Endodermal cell (in vitro differentiated cells): ENCODE data around the gene NPB. TPM values are rescaled to one million over a fixed set of nuclear protein-coding genes. Genes with fewer than 3 reads are reported as not detected.

Experiments used
- DNase-seq: peaks from one replicate; pipeline ENCODE4 v3.0.0-alpha.2; 2017
- H3K27ac ChIP-seq: 2 replicates; pipeline ENCODE4 v1.5.1; 2013; ENCODE audit warnings: mild to moderate bottlenecking, low read depth, low read length, moderate library complexity
- H3K27me3 ChIP-seq: 2 replicates; pipeline ENCODE4 v1.6.1; 2013; ENCODE audit warnings: mild to moderate bottlenecking, low read length, moderate library complexity; ENCODE audit not compliant: insufficient read depth, control insufficient read depth, poor library complexity, severe bottlenecking
- H3K36me3 ChIP-seq: 2 replicates; pipeline ENCODE4 v1.7.0; 2013; ENCODE audit warnings: mild to moderate bottlenecking, low read length, moderate library complexity; ENCODE audit not compliant: control insufficient read depth, insufficient read depth
- H3K4me1 ChIP-seq: one replicate; pipeline ENCODE4 v1.7.0; 2013; ENCODE audit warnings: low read length; ENCODE audit not compliant: control insufficient read depth, insufficient read depth
- H3K4me3 ChIP-seq: 2 replicates; pipeline ENCODE4 v1.5.1; 2013; ENCODE audit warnings: mild to moderate bottlenecking, low read length, moderate library complexity
- H3K9ac ChIP-seq: 2 replicates; pipeline ENCODE4 v1.6.1; 2013; ENCODE audit warnings: mild to moderate bottlenecking, low read length, moderate library complexity; ENCODE audit not compliant: poor library complexity, severe bottlenecking; ENCODE audit errors: extremely low read depth
- H3K9me3 ChIP-seq: 2 replicates; pipeline ENCODE4 v1.6.1; 2013; ENCODE audit warnings: mild to moderate bottlenecking, low read length, moderate library complexity; ENCODE audit not compliant: control insufficient read depth
- H3K27ac Mint-ChIP-seq: 2 replicates; pipeline ENCODE4 v1.8.0; 2020; ENCODE audit warnings: mixed read lengths
- H3K27me3 Mint-ChIP-seq: 2 replicates; pipeline ENCODE4 v1.8.0; 2021; ENCODE audit warnings: mild to moderate bottlenecking, mixed read lengths; ENCODE audit not compliant: insufficient read depth
- H3K36me3 Mint-ChIP-seq: 2 replicates; pipeline ENCODE4 v1.8.0; 2020; ENCODE audit warnings: low read depth, mixed read lengths
- H3K4me1 Mint-ChIP-seq: 2 replicates; pipeline ENCODE4 v1.8.0; 2020; ENCODE audit warnings: mixed read lengths
- H3K4me3 Mint-ChIP-seq: 2 replicates; pipeline ENCODE4 v1.8.0; 2020; ENCODE audit warnings: mild to moderate bottlenecking, moderate library complexity, mixed read lengths
- H3K9me3 Mint-ChIP-seq: 2 replicates; pipeline ENCODE4 v1.8.0; 2020; ENCODE audit warnings: mild to moderate bottlenecking, mixed read lengths
- WGBS, 2 experiments: methylation state at CpG; one replicate each; pipeline versions ENCODE4 v1.1.5 to v1.1.7; 2013; ENCODE audit warnings: missing lambda C conversion rate in 2 of 2, mixed read lengths in 1 of 2; ENCODE audit not compliant: insufficient coverage in 1 of 2, insufficient read length in 1 of 2; 5-methylcytosine and 5-hydroxymethylcytosine counted together
- total RNA-seq, 2 donors: library from RNA; stranded (reverse); fragmentation: NEBNext Ultra II Directional in 1 of 2; extraction: Animal tissue kit (Norgen Biotek cat#: 25700) in 1 of 2; gene quantifications; 2 replicates in 1 of 2; 3 replicates in 1 of 2; pipeline ENCODE4 v1.2.1, GENCODE V29; 2021
- TF ChIP-seq, protein P1 (sequence below): fragments of 200-600 bp; sonication (generic); conservative IDR thresholded peaks from 2 replicates; pipeline ENCODE4 v1.5.0; 2021; ENCODE audit warnings: antibody characterized with exemption, mild to moderate bottlenecking

Gene NPB
- total RNA-seq, 2 donors from 2014 or later, result 3.3 to 3.7 TPM

DNA sequence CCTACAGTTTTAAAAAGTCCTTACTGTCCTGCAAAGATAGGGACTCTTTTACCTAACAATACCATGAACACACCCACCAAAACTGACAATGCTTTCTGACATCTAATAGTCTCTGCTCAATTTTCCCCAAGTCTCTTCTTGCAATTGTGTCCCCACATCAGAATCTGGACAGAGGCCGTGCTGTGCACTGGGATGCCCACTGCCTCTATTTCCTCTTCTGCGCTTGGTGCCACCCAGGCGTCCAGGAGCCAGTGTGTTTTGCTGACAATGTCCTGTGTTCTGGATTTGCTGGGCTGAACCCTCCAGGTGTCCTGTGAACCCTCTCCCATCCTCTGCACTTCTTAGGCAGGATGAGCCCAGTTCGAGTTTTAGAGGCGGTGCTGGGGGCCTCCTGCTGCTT lies 24.5 kb upstream of the NPB start:
- no peak overlapping the region for H3K9ac ChIP-seq
- no peaks in the 10 kb centered on the region for H3K4me1 ChIP-seq
- H3K9me3 Mint-ChIP-seq, result no peaks in the 10 kb centered on the region
- WGBS, 2 experiments, result 98 to 100% methylated on average over 3 to 5 of the region's 5 CpGs
- H3K27ac ChIP-seq, result no peak overlapping the region
- no peak overlapping the region for H3K4me3 ChIP-seq
- peaks cover 3% of the 10 kb centered on the region for H3K4me1 Mint-ChIP-seq
- H3K36me3 ChIP-seq, result peaks cover 54% of the 10 kb centered on the region
- TF ChIP-seq, protein P1, sequence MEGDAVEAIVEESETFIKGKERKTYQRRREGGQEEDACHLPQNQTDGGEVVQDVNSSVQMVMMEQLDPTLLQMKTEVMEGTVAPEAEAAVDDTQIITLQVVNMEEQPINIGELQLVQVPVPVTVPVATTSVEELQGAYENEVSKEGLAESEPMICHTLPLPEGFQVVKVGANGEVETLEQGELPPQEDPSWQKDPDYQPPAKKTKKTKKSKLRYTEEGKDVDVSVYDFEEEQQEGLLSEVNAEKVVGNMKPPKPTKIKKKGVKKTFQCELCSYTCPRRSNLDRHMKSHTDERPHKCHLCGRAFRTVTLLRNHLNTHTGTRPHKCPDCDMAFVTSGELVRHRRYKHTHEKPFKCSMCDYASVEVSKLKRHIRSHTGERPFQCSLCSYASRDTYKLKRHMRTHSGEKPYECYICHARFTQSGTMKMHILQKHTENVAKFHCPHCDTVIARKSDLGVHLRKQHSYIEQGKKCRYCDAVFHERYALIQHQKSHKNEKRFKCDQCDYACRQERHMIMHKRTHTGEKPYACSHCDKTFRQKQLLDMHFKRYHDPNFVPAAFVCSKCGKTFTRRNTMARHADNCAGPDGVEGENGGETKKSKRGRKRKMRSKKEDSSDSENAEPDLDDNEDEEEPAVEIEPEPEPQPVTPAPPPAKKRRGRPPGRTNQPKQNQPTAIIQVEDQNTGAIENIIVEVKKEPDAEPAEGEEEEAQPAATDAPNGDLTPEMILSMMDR, result no peak
- peaks cover 46% of the 10 kb centered on the region for H3K36me3 Mint-ChIP-seq
- no peak overlapping the region for H3K4me3 Mint-ChIP-seq
- DNase-seq, result no peak
- no peaks in the 10 kb centered on the region for H3K27me3 Mint-ChIP-seq
- no peaks in the 10 kb centered on the region for H3K9me3 ChIP-seq
- H3K27ac Mint-ChIP-seq, result no peak overlapping the region
- H3K27me3 ChIP-seq, result no peaks in the 10 kb centered on the region

DNA sequence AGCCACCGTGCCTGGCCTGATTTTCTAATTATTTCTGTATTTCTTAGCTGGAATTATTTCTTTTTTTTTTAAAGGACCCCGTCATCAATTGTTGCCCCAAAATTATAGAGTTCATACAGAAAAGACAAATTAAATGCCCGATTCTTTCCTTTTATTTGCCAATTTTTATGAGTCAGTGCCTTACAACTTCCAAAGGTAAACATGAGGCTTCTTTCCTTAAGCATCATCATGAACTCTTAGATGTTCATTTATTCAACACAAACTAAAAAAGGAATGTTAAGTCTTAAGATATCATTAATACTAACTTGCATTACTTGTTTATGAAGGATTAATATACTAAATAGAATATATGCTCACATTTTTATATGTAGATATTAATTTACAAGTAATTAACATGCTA lies 23.7 kb upstream of the NPB start:
- Histone ChIP-seq H3K4me1 (no peaks in the 10 kb centered on the region), H3K9ac (no peak overlapping the region), H3K27ac (no peak overlapping the region), H3K4me3 (no peak overlapping the region), H3K9me3 (no peaks in the 10 kb centered on the region), H3K27me3 (no peaks in the 10 kb centered on the region), H3K36me3 (peaks cover 58% of the 10 kb centered on the region)
- Mint-ChIP-seq H3K4me3 (no peak overlapping the region), H3K27ac (no peak overlapping the region), H3K27me3 (no peaks in the 10 kb centered on the region), H3K4me1 (no peaks in the 10 kb centered on the region), H3K36me3 (peaks cover 49% of the 10 kb centered on the region), H3K9me3 (no peaks in the 10 kb centered on the region)
- TF ChIP-seq, protein P1, result no peak
- WGBS, 2 experiments, result 92 to 100% methylated on average over 3 of the region's 3 CpGs
- DNase-seq, result no peak

DNA sequence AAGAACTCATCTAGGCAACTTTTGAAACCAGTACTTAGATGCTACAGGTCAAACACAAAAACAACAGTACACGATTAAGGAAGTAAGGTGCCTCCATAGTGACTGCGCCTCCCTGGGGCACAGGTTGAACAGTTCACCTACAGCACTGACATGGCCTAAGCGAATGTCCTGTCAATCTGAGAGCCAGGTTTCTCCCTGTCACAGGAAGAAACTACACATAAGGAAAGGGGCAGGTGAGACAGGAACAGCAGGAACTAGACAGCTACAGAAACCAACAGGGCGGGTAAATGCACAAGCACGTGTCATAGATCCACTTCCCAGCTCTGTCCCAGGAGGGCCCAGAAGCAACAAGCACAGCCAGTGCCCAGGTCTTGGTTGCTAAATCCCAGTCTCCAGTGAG lies 22.9 kb upstream of the NPB start:
- no peaks in the 10 kb centered on the region for H3K9me3 Mint-ChIP-seq
- WGBS, 2 experiments, result 96 to 97% methylated on average over 5 of the region's 5 CpGs
- Histone ChIP-seq H3K9ac (no peak overlapping the region), H3K27me3 (no peaks in the 10 kb centered on the region), H3K27ac (no peak overlapping the region), H3K36me3 (peaks cover 66% of the 10 kb centered on the region), H3K9me3 (no peaks in the 10 kb centered on the region), H3K4me3 (no peak overlapping the region), H3K4me1 (no peaks in the 10 kb centered on the region)
- no peaks in the 10 kb centered on the region for H3K27me3 Mint-ChIP-seq
- no peak for DNase-seq
- no peak overlapping the region for H3K4me3 Mint-ChIP-seq
- TF ChIP-seq, protein P1, result no peak
- H3K4me1 Mint-ChIP-seq, result no peaks in the 10 kb centered on the region
- H3K36me3 Mint-ChIP-seq, result peaks cover 56% of the 10 kb centered on the region
- no peak overlapping the region for H3K27ac Mint-ChIP-seq
